ENCODE data around the gene PSIP1.
"Not testable (repeated sequence)": the region's sequence is repeated elsewhere in the genome, so short reads cannot be mapped to it uniquely, and the experiment has no call there.

Gene PSIP1

DNA sequence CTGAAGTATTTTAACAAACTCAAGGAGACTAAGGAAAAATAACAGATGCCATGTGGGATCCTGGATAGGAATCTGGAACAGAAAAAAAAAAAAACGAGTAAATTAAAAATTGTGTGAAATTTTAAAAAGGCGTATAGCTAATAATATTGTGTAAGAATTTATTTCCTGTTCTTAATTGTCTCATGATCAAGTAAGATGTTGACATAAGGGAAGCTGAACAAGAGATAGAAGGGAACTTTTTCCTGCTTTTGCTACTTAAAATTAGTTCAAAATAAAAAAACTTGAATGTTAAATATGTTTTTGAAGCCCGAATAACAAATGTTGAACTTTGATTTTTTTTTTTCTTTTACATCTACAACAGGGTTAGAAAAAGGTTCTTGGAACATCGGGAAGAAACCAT lies 77.6 kb downstream of the PSIP1 start:
- no peak for DNase-seq (ENCODE audit: low read depth)

- DNase-seq (ENCODE audit: low read depth) = no peak
Observed at GRCh38 chr9:15430920-15431844, 79.6 kb downstream of the PSIP1 start.

DNA sequence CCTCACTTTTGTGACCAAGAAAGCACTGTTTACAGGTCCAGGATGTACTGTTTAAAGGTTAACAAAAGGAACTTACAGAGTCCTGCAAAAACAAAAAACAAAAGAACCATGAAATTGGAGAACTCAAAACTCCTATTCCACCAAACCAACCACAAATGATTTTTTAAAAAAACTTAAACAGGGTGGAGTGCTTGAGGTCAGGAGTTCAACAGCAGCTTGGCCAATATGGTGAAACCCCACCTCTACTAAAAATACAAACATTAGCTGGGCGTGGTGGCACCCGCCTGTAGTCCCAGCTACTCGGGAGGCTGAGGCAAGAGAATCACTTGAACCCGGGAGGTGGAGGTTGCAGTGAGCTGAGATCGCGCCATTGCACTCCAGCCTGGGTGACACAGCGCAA lies 83.1 kb downstream of the PSIP1 start:
- not testable (repeated sequence) for DNase-seq (ENCODE audit: low read depth)

GRCh38 chr9:15426019-15426418 lies 84.8 kb downstream of the PSIP1 start:
- no peak for DNase-seq (ENCODE audit: low read depth)

- no peak for DNase-seq (ENCODE audit: low read depth)
Observed at GRCh38 chr9:15423231-15423985, 87.4 kb downstream of the PSIP1 start.

- DNase-seq (ENCODE audit: low read depth) = peak; percentile 82
Observed at GRCh38 chr9:15422372-15423230, 88.2 kb downstream of the PSIP1 start, which contains the start of gene SNAPC3. TSS of gene SNAPC3 (plus strand) at chr9:15422876. CDS start at chr9:15422880, 4 bp downstream.

DNA sequence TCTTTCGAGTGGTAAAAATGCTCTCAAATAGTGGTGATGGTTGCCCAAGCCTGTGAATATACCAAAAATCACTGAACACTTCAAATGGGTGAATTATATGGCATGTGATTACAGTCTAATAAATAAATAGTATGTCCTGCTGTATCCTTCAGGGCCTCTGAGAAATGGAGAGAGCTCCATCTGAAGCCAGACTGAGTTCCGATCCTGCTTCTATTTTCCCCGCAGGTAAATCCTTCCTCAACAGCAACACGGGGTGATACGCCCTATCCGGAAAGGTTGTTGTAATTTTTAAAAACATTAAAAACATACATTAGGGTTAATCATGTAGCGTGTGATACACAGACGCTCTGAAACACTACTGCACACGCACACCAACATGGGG lies 88.8 kb downstream of the PSIP1 start:
- DNase-seq (ENCODE audit: low read depth) = no peak

DNA sequence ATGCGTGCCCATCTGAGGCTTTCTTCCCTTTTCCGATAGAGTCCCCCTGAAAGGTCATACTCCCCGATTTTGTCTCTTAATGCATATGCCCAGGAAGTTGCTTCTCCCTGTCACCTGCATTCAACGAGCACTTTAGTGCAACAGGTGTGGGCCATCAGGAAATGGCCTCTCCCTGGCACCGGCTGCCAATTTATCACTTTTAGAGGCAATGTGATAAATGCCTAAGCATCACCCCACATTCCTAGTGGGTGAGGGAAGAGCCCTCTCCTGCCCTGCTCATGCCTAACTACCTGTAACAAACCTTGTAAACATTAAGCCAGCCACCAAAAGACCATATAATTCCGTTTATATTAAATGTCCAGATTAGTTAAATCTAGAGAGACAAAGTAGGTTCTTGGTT lies 89.2 kb downstream of the PSIP1 start:
- DNase-seq (ENCODE audit: low read depth) = no peak

- no peak for DNase-seq (ENCODE audit: low read depth)
Observed at GRCh38 chr9:15420796-15421195, 90.0 kb downstream of the PSIP1 start.

GRCh38 chr9:15417626-15418025 lies 93.1 kb downstream of the PSIP1 start:
- no peak for DNase-seq (ENCODE audit: low read depth)

GRCh38 chr9:15416880-15417279 lies 93.9 kb downstream of the PSIP1 start:
- DNase-seq (ENCODE audit: low read depth) = peak; percentile 17
